ENCODE data around the gene DHX15.

The DHX15 gene

GRCh38 chr4:24582235-24582832, 2.0 kb downstream of the DHX15 start:
- DNase-seq, result no peak

GRCh38 chr4:24578364-24578763, 6.0 kb downstream of the DHX15 start:
- DNase-seq, result no peak

- no peak for DNase-seq
Measured at GRCh38 chr4:24576276-24576675, 8.1 kb downstream of the DHX15 start.

GRCh38 chr4:24574236-24574635, 10.1 kb downstream of the DHX15 start:
- no peak for DNase-seq

GRCh38 chr4:24573582-24573981, 10.8 kb downstream of the DHX15 start:
- DNase-seq, result no peak

GRCh38 chr4:24570574-24571236, 13.6 kb downstream of the DHX15 start:
- DNase-seq, result no peak

- DNase-seq, result no peak
Measured at GRCh38 chr4:24570172-24570571, 14.2 kb downstream of the DHX15 start.

GRCh38 chr4:24569662-24570061, 14.7 kb downstream of the DHX15 start:
- no peak for DNase-seq

GRCh38 chr4:24568425-24568824, 15.9 kb downstream of the DHX15 start:
- no peak for DNase-seq

- no peak for DNase-seq
Measured at GRCh38 chr4:24565054-24565453, 19.3 kb downstream of the DHX15 start.

- no peak for DNase-seq
Measured at GRCh38 chr4:24564488-24564887, 19.9 kb downstream of the DHX15 start.

GRCh38 chr4:24561438-24562139, 22.8 kb downstream of the DHX15 start:
- no peak for DNase-seq

GRCh38 chr4:24560868-24561368, 23.4 kb downstream of the DHX15 start:
- DNase-seq, result no peak

- DNase-seq, result no peak
Measured at GRCh38 chr4:24559889-24560288, 24.5 kb downstream of the DHX15 start.

- no peak for DNase-seq
Measured at GRCh38 chr4:24559032-24559821, 25.1 kb downstream of the DHX15 start.

GRCh38 chr4:24557026-24558025, 27.0 kb downstream of the DHX15 start:
- no peak for DNase-seq

GRCh38 chr4:24551492-24552289, 32.7 kb downstream of the DHX15 start:
- no peak for DNase-seq

GRCh38 chr4:24550441-24551175, 33.7 kb downstream of the DHX15 start:
- no peak for DNase-seq

- DNase-seq, result no peak
Measured at GRCh38 chr4:24547979-24548378, 36.4 kb downstream of the DHX15 start.
